IMR-90 (cell line): ENCODE results near the gene MRPL11. TPM values are rescaled to one million over a fixed set of nuclear protein-coding genes. Genes with fewer than 3 reads are reported as not detected.

Source experiments
- ATAC-seq: fragments of 200-7000 bp; cut with Tn5 transposase; 2 replicates; pipeline ENCODE4 v1.9.1; 2020; ENCODE audit warnings: low read depth, mild to moderate bottlenecking, moderate library complexity
- BruUV-seq: library from RNA; stranded (reverse); fragments of 400-500 nt; replicated peaks from 2 replicates; lab custom pipeline; 2021; lab: Mats Ljungman, UMichigan
- CTCF ChIA-PET: fragments of 300-600 bp; formaldehyde crosslinking; extraction: SDS; loops from one replicate; lab custom pipeline; 2021; ENCODE audit warnings: antibody characterized with exemption; lab: Yijun Ruan, JAX
- POLR2A ChIA-PET: fragments of 300-600 bp; sonication (Branson Sonifier 250); formaldehyde crosslinking; loops from one replicate; lab custom pipeline; 2022; ENCODE audit warnings: antibody characterized with exemption; ENCODE audit not compliant: unreplicated experiment; lab: Charles Lee
- DNase-seq: peaks from one replicate; pipeline ENCODE4 v3.0.0; 2013
- H2AFZ ChIP-seq: replicated peaks from 2 replicates; pipeline ENCODE3; 2013; ENCODE audit warnings: low read length, mild to moderate bottlenecking; ENCODE audit not compliant: poor library complexity
- H2AK5ac ChIP-seq: 2 replicates; pipeline ENCODE4 v1.6.1; 2013; ENCODE audit warnings: low read depth, low read length, inconsistent platforms
- H2AK9ac ChIP-seq: replicated peaks from 2 replicates; pipeline ENCODE3; 2013; ENCODE audit warnings: mild to moderate bottlenecking, low read depth, low read length, moderate library complexity; ENCODE audit not compliant: poor library complexity
- H2BK120ac ChIP-seq: 2 replicates; pipeline ENCODE4 v1.6.1; 2013; ENCODE audit warnings: low read depth, low read length, inconsistent platforms
- H2BK15ac ChIP-seq: 3 replicates; pipeline ENCODE4 v1.6.1; 2013; ENCODE audit warnings: low read depth, low read length, inconsistent platforms
- H2BK20ac ChIP-seq: 2 replicates; pipeline ENCODE4 v1.6.1; 2013; ENCODE audit warnings: low read depth, mild to moderate bottlenecking, inconsistent platforms, low read length, moderate library complexity
- H2BK5ac ChIP-seq: 2 replicates; pipeline ENCODE4 v1.6.1; 2013; ENCODE audit warnings: mild to moderate bottlenecking, low read depth, low read length, inconsistent platforms; ENCODE audit not compliant: poor library complexity, severe bottlenecking
- H3K14ac ChIP-seq: replicated peaks from 2 replicates; pipeline ENCODE4 v1.6.1; 2013; ENCODE audit warnings: low read depth, low read length, inconsistent platforms
- H3K18ac ChIP-seq: 2 replicates; pipeline ENCODE4 v1.6.1; 2013; ENCODE audit warnings: low read depth, low read length, control low read depth
- H3K23ac ChIP-seq: 2 replicates; pipeline ENCODE4 v1.6.1; 2013; ENCODE audit warnings: low read depth, low read length, inconsistent platforms
- H3K27ac ChIP-seq: 2 replicates; pipeline ENCODE4 v1.5.1; 2013; ENCODE audit warnings: mild to moderate bottlenecking, control low read depth, low read length; ENCODE audit not compliant: insufficient read depth
- H3K27me3 ChIP-seq: 2 replicates; pipeline ENCODE4 v1.6.1; 2013; ENCODE audit warnings: low read length; ENCODE audit not compliant: control insufficient read depth, insufficient read depth
- H3K36me3 ChIP-seq: 2 replicates; pipeline ENCODE4 v1.6.1; 2013; ENCODE audit warnings: low read length, mixed read lengths; ENCODE audit not compliant: control insufficient read depth, insufficient read depth
- H3K4ac ChIP-seq: 2 replicates; pipeline ENCODE4 v1.6.1; 2013; ENCODE audit warnings: low read depth, low read length, inconsistent platforms
- H3K4me1 ChIP-seq: 2 replicates; pipeline ENCODE4 v1.6.1; 2013; ENCODE audit warnings: low read length, mixed read lengths; ENCODE audit not compliant: control insufficient read depth, insufficient read depth
- H3K4me2 ChIP-seq: 2 replicates; pipeline ENCODE4 v1.6.1; 2013; ENCODE audit warnings: low read depth, mild to moderate bottlenecking, control low read depth, low read length, moderate library complexity
- H3K4me3 ChIP-seq: 2 replicates; pipeline ENCODE4 v1.5.1; 2013; ENCODE audit warnings: low read depth, mild to moderate bottlenecking, control low read depth, low read length, moderate library complexity; ENCODE audit not compliant: insufficient read depth
- H3K56ac ChIP-seq: 2 replicates; pipeline ENCODE4 v1.6.1; 2013; ENCODE audit warnings: low read length, inconsistent platforms; ENCODE audit not compliant: insufficient read depth; ENCODE audit errors: extremely low read depth
- H3K79me1 ChIP-seq, 2 experiments: 2 replicates each; pipeline ENCODE4 v1.6.1; 2013; ENCODE audit warnings: low read length in 2 of 2, inconsistent platforms in 1 of 2, low read depth in 1 of 2
- H3K9ac ChIP-seq: 2 replicates; pipeline ENCODE4 v1.6.1; 2013; ENCODE audit warnings: low read depth, low read length, control low read depth
- H3K9me1 ChIP-seq: 2 replicates; pipeline ENCODE4 v1.6.1; 2013; ENCODE audit warnings: low read length, inconsistent platforms; ENCODE audit not compliant: insufficient read depth
- H3K9me3 ChIP-seq: 2 replicates; pipeline ENCODE4 v1.6.1; 2013; ENCODE audit warnings: low read length; ENCODE audit not compliant: control insufficient read depth, insufficient read depth
- H4K20me1 ChIP-seq: 2 replicates; pipeline ENCODE4 v1.6.1; 2013; ENCODE audit warnings: low read length, inconsistent platforms; ENCODE audit not compliant: insufficient read depth
- H4K5ac ChIP-seq: 2 replicates; pipeline ENCODE4 v1.6.1; 2013; ENCODE audit warnings: mild to moderate bottlenecking, low read depth, low read length, control low read depth
- H4K8ac ChIP-seq, 2 experiments: 2 replicates each; pipeline ENCODE4 v1.6.1; 2013; ENCODE audit warnings: low read depth in 2 of 2, low read length in 2 of 2, control low read depth in 1 of 2, inconsistent platforms in 1 of 2
- H4K91ac ChIP-seq: 2 replicates; pipeline ENCODE4 v1.6.1; 2013; ENCODE audit warnings: low read depth, low read length, inconsistent platforms; ENCODE audit not compliant: insufficient read depth
- BHLHE40 ChIP-seq: fragments of 150-350 bp; IDR thresholded peaks from 2 replicates; pipeline ENCODE4 v1.6.1; 2016; ENCODE audit warnings: mild to moderate bottlenecking, low read depth, low read length
- CEBPB ChIP-seq: IDR thresholded peaks from 2 replicates; pipeline ENCODE4 v1.6.1; 2012; ENCODE audit warnings: low read depth, low read length, improper control_type of control experiment
- CHD1 ChIP-seq: IDR thresholded peaks from 2 replicates; pipeline ENCODE4 v1.6.1; 2012; ENCODE audit warnings: low read depth, low read length, improper control_type of control experiment
- CTCF ChIP-seq: conservative IDR thresholded peaks from 2 replicates; pipeline ENCODE4 v1.5.1; 2012; ENCODE audit warnings: mild to moderate bottlenecking, low read depth, low read length, improper control_type of control experiment
- FOS ChIP-seq: fragments of 150-350 bp; IDR thresholded peaks from 2 replicates; pipeline ENCODE4 v1.6.1; 2016; ENCODE audit warnings: low read depth, low read length
- MAFK ChIP-seq: IDR thresholded peaks from 2 replicates; pipeline ENCODE4 v1.6.1; 2012; ENCODE audit warnings: low read depth, low read length, improper control_type of control experiment
- MAZ ChIP-seq: IDR thresholded peaks from 2 replicates; pipeline ENCODE4 v1.6.1; 2012; ENCODE audit warnings: low read depth, mild to moderate bottlenecking, low read length, improper control_type of control experiment, moderate library complexity, borderline replicate concordance
- MXI1 ChIP-seq: IDR thresholded peaks from 2 replicates; pipeline ENCODE4 v1.6.1; 2012; ENCODE audit warnings: low read depth, mild to moderate bottlenecking, low read length, moderate library complexity, borderline replicate concordance
- NFE2L2 ChIP-seq: fragments of 150-350 bp; IDR thresholded peaks from 2 replicates; pipeline ENCODE4 v1.6.1; 2016; ENCODE audit warnings: low read depth, mild to moderate bottlenecking, low read length
- POLR2A ChIP-seq: IDR thresholded peaks from 2 replicates; pipeline ENCODE4 v1.6.1; 2012; ENCODE audit warnings: mild to moderate bottlenecking, low read depth, low read length
- RAD21 ChIP-seq: IDR thresholded peaks from 2 replicates; pipeline ENCODE4 v1.6.1; 2012; ENCODE audit warnings: low read length, improper control_type of control experiment
- RCOR1 ChIP-seq: IDR thresholded peaks from 2 replicates; pipeline ENCODE4 v1.6.1; 2012; ENCODE audit warnings: mild to moderate bottlenecking, low read length, improper control_type of control experiment; ENCODE audit not compliant: insufficient replicate concordance
- RFX5 ChIP-seq: IDR thresholded peaks from 2 replicates; pipeline ENCODE4 v1.8.0; 2012; ENCODE audit warnings: low read depth, mild to moderate bottlenecking, low read length, moderate library complexity
- SMC3 ChIP-seq: fragments of 150-350 bp; IDR thresholded peaks from 2 replicates; pipeline ENCODE4 v1.6.1; 2016; ENCODE audit warnings: low read depth, mild to moderate bottlenecking, antibody characterized with exemption, low read length, moderate library complexity
- WGBS, 2 experiments: methylation state at CpG; one replicate each; pipeline versions ENCODE4 v1.1.5 to v1.1.7; 2013; ENCODE audit warnings: missing lambda C conversion rate in 2 of 2; ENCODE audit not compliant: insufficient read length in 1 of 2; ENCODE audit errors: extremely low coverage in 2 of 2; 5-methylcytosine and 5-hydroxymethylcytosine counted together
- dilution Hi-C: fragments of 300-500 bp; cut with HindIII; formaldehyde crosslinking; loops from one replicate; pipeline ENCODE4 v1.14.3; 2018; ENCODE audit warnings: low sequenced_read_pairs; ENCODE audit not compliant: unreplicated experiment
- in situ Hi-C: fragments of 300-500 bp; cut with MboI; formaldehyde crosslinking; loops from 3 replicates; pipeline ENCODE4 v1.14.3; 2019; ENCODE audit warnings: low sequenced_read_pairs, inconsistent platforms, mixed read lengths
- intact Hi-C: fragments of 100-400 bp; cut with micrococcal nuclease; formaldehyde crosslinking; loops from 2 replicates; pipeline ENCODE4 v1.10.0; 2022
- polyA plus RNA-seq, 3 experiments: library from polyadenylated mRNA; depleted of rRNA; stranded (reverse); fragments of >200 nt; gene quantifications; 2 replicates each; pipeline ENCODE4 v1.2.3, GENCODE V29; 2012; ENCODE audit warnings: low replicate concordance in 1 of 3
- total RNA-seq: library from RNA; depleted of rRNA; stranded (reverse); fragments of >200 nt; gene quantifications from 2 replicates; pipeline ENCODE4 v1.2.3, GENCODE V29; 2012
- TF ChIP-seq, protein P1 (sequence below): fragments of 150-350 bp; IDR thresholded peaks from 2 replicates; pipeline ENCODE4 v1.6.1; 2017; ENCODE audit warnings: mild to moderate bottlenecking, antibody characterized with exemption, low read length, low read depth
- TF ChIP-seq, protein P2 (sequence below): fragments of 150-350 bp; IDR thresholded peaks from 2 replicates; pipeline ENCODE4 v1.6.1; 2016; ENCODE audit warnings: low read depth, mild to moderate bottlenecking, low read length, moderate library complexity, borderline replicate concordance

The MRPL11 gene
- total and polyA plus RNA-seq, 2 of the 4 experiments (the other 2 are of a cell fraction) = 45.5 to 45.6 TPM

GRCh38 chr11:66407651-66408050 lies 31.0 kb downstream of the MRPL11 start:
- Histone ChIP-seq H3K79me1 (peaks cover 7 to 21% of the 10 kb centered on the region in 2 experiments; a peak in 3 of 4 replicates), H3K27ac (no peak overlapping the region), H3K23ac (no peak overlapping the region), H3K14ac (no peak overlapping the region), H3K18ac (no peak overlapping the region), H2AK9ac (no peak overlapping the region), H2BK15ac (no peak overlapping the region), H4K8ac (no peak overlapping the region), H3K4me2 (no peak overlapping the region), H2BK120ac (no peak overlapping the region), H2AFZ (no peak overlapping the region), H4K5ac (no peak overlapping the region), H3K9me1 (peaks cover 7% of the 10 kb centered on the region; the same call in 1 of the 2 replicates), H3K56ac (no peak overlapping the region), H3K27me3 (peaks cover 19% of the 10 kb centered on the region), H2BK5ac (no peak overlapping the region), H3K9me3 (no peaks in the 10 kb centered on the region), H3K4ac (no peak overlapping the region), H4K20me1 (no peaks in the 10 kb centered on the region), H3K4me3 (no peak overlapping the region), H2AK5ac (no peak overlapping the region), H3K9ac (no peak overlapping the region), H4K91ac (no peak overlapping the region), H3K36me3 (no peaks in the 10 kb centered on the region), H3K4me1 (peaks cover 3% of the 10 kb centered on the region), H2BK20ac (no peak overlapping the region)
- ChIA-PET POLR2A (no interaction called here), CTCF (interaction anchor here (0.8 to 1.8 kb wide), 4 partner anchors 10 to 32 kb away, joined by 3 to 8 read pairs (median 4); partner anchors contain the start of gene MRPL11)
- intact Hi-C loops = loop anchor here (1.0 to 2.0 kb wide), 7 partner anchors 23 to 427 kb away; partner anchors contain the start of genes BBS1, DPP3 and MRPL11
- TF ChIP-seq RAD21 = no peak
- no peak for TF ChIP-seq NFE2L2
- TF ChIP-seq, protein P1, sequence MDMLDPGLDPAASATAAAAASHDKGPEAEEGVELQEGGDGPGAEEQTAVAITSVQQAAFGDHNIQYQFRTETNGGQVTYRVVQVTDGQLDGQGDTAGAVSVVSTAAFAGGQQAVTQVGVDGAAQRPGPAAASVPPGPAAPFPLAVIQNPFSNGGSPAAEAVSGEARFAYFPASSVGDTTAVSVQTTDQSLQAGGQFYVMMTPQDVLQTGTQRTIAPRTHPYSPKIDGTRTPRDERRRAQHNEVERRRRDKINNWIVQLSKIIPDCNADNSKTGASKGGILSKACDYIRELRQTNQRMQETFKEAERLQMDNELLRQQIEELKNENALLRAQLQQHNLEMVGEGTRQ = no peak
- no peak for TF ChIP-seq SMC3
- no peak for TF ChIP-seq RCOR1
- no peak for TF ChIP-seq FOS
- no peak for TF ChIP-seq MAFK
- no peak for TF ChIP-seq CTCF
- TF ChIP-seq POLR2A = no peak
- TF ChIP-seq RFX5 = no peak
- no peak for TF ChIP-seq CHD1
- no peak for TF ChIP-seq BHLHE40
- no peak for TF ChIP-seq MAZ
- no peak for TF ChIP-seq CEBPB
- no peak for TF ChIP-seq MXI1
- TF ChIP-seq, protein P2, sequence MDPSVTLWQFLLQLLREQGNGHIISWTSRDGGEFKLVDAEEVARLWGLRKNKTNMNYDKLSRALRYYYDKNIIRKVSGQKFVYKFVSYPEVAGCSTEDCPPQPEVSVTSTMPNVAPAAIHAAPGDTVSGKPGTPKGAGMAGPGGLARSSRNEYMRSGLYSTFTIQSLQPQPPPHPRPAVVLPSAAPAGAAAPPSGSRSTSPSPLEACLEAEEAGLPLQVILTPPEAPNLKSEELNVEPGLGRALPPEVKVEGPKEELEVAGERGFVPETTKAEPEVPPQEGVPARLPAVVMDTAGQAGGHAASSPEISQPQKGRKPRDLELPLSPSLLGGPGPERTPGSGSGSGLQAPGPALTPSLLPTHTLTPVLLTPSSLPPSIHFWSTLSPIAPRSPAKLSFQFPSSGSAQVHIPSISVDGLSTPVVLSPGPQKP = no peak
- dilution Hi-C loops = no loop called here
- DNase-seq = no peak
- no peak for ATAC-seq
- 75% methylated on average over 3 of the region's 5 CpGs; no CpG with 5 or more reads in 1 of the 2 experiments for WGBS, 2 experiments
- in situ Hi-C loops = loop anchor here (10.0 kb wide), 1 partner anchor 277 kb away; no protein-coding TSS in a partner anchor
- BruUV-seq = no TSS peak
